OCI-LY3 (cell line): ENCODE measurements around the gene SPTBN2.

Experiments used
- H2AFZ ChIP-seq: fragments of 200-600, 300-600 bp; shearing (Covaris generic); 2 replicates; pipeline ENCODE4 v1.6.0; 2014; ENCODE audit warnings: antibody characterized with exemption, low read depth, low read length
- H3K27ac ChIP-seq: fragments of 200-600, 300-600 bp; sonication (generic); 2 replicates; pipeline ENCODE4 v1.5.1; 2014; ENCODE audit warnings: mild to moderate bottlenecking, low read length, moderate library complexity, mixed read lengths
- H3K27me3 ChIP-seq: fragments of 200-600, 300-600 bp; sonication (generic); 2 replicates; pipeline ENCODE4 v1.6.1; 2014; ENCODE audit warnings: low read depth, low read length, mixed read lengths
- H3K36me3 ChIP-seq: fragments of 200-600, 300-600 bp; sonication (generic); replicated peaks from 2 replicates; pipeline ENCODE3; 2014; ENCODE audit warnings: low read depth, low read length, mixed read lengths
- H3K4me1 ChIP-seq: fragments of 300-600, 200-600 bp; sonication (generic); 2 replicates; pipeline ENCODE4 v1.6.1; 2014; ENCODE audit warnings: low read length, mixed read lengths
- H3K4me2 ChIP-seq: fragments of 200-600, 300-600 bp; sonication (generic); 2 replicates; pipeline ENCODE4 v1.6.1; 2014; ENCODE audit warnings: low read length, mixed read lengths
- H3K4me3 ChIP-seq: fragments of 300-600, 200-600 bp; sonication (generic); 2 replicates; pipeline ENCODE4 v1.5.1; 2014; ENCODE audit warnings: antibody characterized with exemption, mild to moderate bottlenecking, low read length, moderate library complexity
- H3K79me2 ChIP-seq: fragments of 300-600, 200-600 bp; shearing (Covaris generic); 2 replicates; pipeline ENCODE4 v1.6.1; 2014; ENCODE audit warnings: mild to moderate bottlenecking, low read length, mixed read lengths
- H3K9ac ChIP-seq: fragments of 300-600, 200-600 bp; shearing (Covaris generic); 2 replicates; pipeline ENCODE4 v1.6.0; 2014; ENCODE audit warnings: mild to moderate bottlenecking, low read length, moderate library complexity
- H3K9me3 ChIP-seq: fragments of 200-600, 300-600 bp; shearing (Covaris generic); 2 replicates; pipeline ENCODE4 v1.6.1; 2014; ENCODE audit warnings: low read length, mixed read lengths; ENCODE audit not compliant: insufficient read depth
- H4K20me1 ChIP-seq: fragments of 200-600, 300-600 bp; sonication (generic); 2 replicates; pipeline ENCODE4 v1.6.1; 2016; ENCODE audit warnings: low read length, mixed read lengths; ENCODE audit not compliant: insufficient read depth
- CTCF ChIP-seq: fragments of 200-600, 300-600 bp; sonication (generic); IDR thresholded peaks from 2 replicates; pipeline ENCODE4 v1.5.1; 2014; ENCODE audit warnings: antibody characterized with exemption, low read length, low read depth
- EZH2phosphoT487 ChIP-seq: fragments of 200-600 bp; shearing (Covaris generic); IDR thresholded peaks from 2 replicates; pipeline ENCODE4 v1.6.1; 2018; ENCODE audit warnings: antibody characterized with exemption, mixed run types, low read depth

SPTBN2 gene

GRCh38 chr11:66729447-66729846 lies 431 bp upstream of the SPTBN2 start:
- H3K36me3 ChIP-seq, result no peaks in the 10 kb centered on the region
- H3K79me2 ChIP-seq, result peaks cover 18% of the 10 kb centered on the region
- H3K4me2 ChIP-seq, result no peak overlapping the region
- TF ChIP-seq CTCF, result no peak
- H3K27me3 ChIP-seq, result peaks cover 33% of the 10 kb centered on the region
- H3K4me3 ChIP-seq, result no peak overlapping the region
- H3K27ac ChIP-seq, result no peak overlapping the region
- peaks cover 36% of the 10 kb centered on the region for H3K4me1 ChIP-seq
- no peak overlapping the region for H2AFZ ChIP-seq
- H4K20me1 ChIP-seq, result no peaks in the 10 kb centered on the region
- no peak overlapping the region for H3K9ac ChIP-seq
- no peaks in the 10 kb centered on the region for H3K9me3 ChIP-seq

GRCh38 chr11:66728038-66728692 lies 851 bp downstream of the SPTBN2 start:
- H3K9ac ChIP-seq, result peak overlapping the region; percentile 73
- no peaks in the 10 kb centered on the region for H3K9me3 ChIP-seq
- H3K4me3 ChIP-seq, result peak overlapping the region; percentile 81
- H3K36me3 ChIP-seq, result no peaks in the 10 kb centered on the region
- TF ChIP-seq EZH2phosphoT487, result no peak
- no peak for TF ChIP-seq CTCF
- H3K27me3 ChIP-seq, result peaks cover 24% of the 10 kb centered on the region
- no peak overlapping the region for H3K27ac ChIP-seq
- H2AFZ ChIP-seq, result peak overlapping the region; percentile 54
- no peaks in the 10 kb centered on the region for H4K20me1 ChIP-seq
- H3K79me2 ChIP-seq, result peaks cover 19% of the 10 kb centered on the region
- peaks cover 35% of the 10 kb centered on the region for H3K4me1 ChIP-seq
- H3K4me2 ChIP-seq, result peak overlapping the region; percentile 95

GRCh38 chr11:66727282-66728037 lies 1.6 kb downstream of the SPTBN2 start:
- peak overlapping the region; percentile 77 for H3K4me3 ChIP-seq
- no peak for TF ChIP-seq CTCF
- no peak for TF ChIP-seq EZH2phosphoT487
- H3K79me2 ChIP-seq, result peaks cover 19% of the 10 kb centered on the region
- H2AFZ ChIP-seq, result peak overlapping the region; percentile 54
- H3K4me2 ChIP-seq, result peak overlapping the region; percentile 71
- H3K27ac ChIP-seq, result no peak overlapping the region
- H3K27me3 ChIP-seq, result peaks cover 21% of the 10 kb centered on the region
- H3K9ac ChIP-seq, result peak overlapping the region; percentile 70
- H3K4me1 ChIP-seq, result peaks cover 31% of the 10 kb centered on the region
- H3K9me3 ChIP-seq, result no peaks in the 10 kb centered on the region
- no peaks in the 10 kb centered on the region for H3K36me3 ChIP-seq
- no peaks in the 10 kb centered on the region for H4K20me1 ChIP-seq

- Histone ChIP-seq H3K9ac (no peak overlapping the region), H3K9me3 (no peaks in the 10 kb centered on the region), H4K20me1 (no peaks in the 10 kb centered on the region), H3K27me3 (peaks cover 9% of the 10 kb centered on the region), H3K4me3 (no peak overlapping the region), H3K4me2 (no peak overlapping the region), H3K36me3 (no peaks in the 10 kb centered on the region), H3K27ac (no peak overlapping the region), H3K4me1 (peaks cover 18% of the 10 kb centered on the region), H3K79me2 (peaks cover 19% of the 10 kb centered on the region), H2AFZ (no peak overlapping the region)
- TF ChIP-seq EZH2phosphoT487 (no peak), CTCF (no peak)
These were observed 3.4 kb downstream of the SPTBN2 start for GRCh38 chr11:66725647-66726046.
